Measurements from ENCODE around the gene PARN.

The PARN gene

DNA sequence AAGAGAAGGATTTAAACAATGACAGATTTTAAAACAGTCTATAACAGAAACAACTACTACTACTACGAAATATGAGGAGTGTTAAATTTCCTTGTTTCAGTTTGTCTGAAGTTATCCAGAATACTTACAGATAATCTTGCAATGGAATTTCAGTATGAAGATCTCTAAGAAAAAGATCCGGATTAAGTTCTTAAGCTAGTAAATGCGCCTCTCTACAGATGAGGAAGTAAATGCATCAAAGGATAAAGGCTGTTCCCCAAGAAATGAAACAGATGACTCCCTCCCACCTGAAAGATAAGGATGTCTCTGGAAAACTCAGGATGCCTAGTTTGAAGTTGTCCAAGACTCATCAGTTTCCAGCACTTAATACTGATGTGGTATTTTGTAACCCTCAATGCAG lies 105.1 kb downstream of the PARN start:
- no peak for DNase-seq

DNA sequence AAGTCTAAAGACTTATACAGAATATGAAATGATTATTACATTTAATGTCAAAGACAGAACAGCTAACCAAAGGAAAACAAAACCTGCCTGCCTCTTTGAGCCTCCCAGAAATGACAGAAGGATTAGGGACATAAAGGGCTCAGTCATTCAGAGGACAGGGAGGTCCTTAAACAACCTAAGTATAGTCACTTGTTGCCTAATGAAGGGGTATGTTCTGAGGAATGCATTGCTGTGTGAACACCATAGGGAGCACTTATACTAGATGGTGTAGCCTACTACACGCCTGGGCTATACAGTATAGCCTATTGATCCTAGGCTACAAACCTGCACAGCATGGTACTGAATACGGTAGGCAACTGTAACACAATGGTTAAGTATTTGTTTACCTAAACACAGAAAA lies 106.4 kb downstream of the PARN start:
- no peak for DNase-seq

DNA sequence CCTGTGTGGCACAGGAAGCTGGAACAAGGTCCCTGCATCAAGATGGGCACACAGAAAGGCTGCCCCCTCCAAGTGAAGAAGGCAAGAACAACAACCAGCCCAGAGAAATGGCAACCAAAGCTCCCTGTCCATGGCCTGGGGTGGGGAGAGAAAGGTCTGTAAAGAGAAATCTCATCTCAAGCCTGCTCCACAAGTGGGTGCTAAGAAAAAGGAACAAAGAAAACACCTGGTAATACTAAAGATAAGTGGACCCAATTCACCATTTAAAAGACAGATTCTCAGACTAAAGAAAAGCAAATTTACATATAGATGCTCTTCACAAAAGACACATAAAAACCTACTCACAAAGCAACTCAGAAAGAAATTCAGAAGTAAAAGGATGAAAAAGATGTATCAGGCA lies 107.4 kb downstream of the PARN start:
- DNase-seq = no peak

DNA sequence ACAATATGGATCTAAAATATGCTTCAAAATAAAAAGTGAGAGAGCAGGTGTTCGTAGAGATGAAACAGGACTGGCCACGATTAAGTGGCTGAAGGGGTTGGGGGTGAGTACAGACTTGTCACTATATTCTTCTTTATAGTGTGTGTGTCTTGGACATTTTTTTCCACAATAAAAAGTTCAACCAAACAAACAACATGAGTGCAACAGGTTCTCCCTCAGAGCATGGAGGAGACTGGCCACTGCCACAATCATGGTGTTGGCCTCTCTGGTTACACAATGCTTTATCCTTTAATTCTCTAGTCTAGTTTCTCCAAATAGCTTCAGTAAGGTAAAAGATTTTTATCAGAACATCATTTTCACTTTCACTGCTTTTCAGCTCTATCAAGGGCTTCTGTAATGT lies 109.3 kb downstream of the PARN start:
- DNase-seq = no peak

DNA sequence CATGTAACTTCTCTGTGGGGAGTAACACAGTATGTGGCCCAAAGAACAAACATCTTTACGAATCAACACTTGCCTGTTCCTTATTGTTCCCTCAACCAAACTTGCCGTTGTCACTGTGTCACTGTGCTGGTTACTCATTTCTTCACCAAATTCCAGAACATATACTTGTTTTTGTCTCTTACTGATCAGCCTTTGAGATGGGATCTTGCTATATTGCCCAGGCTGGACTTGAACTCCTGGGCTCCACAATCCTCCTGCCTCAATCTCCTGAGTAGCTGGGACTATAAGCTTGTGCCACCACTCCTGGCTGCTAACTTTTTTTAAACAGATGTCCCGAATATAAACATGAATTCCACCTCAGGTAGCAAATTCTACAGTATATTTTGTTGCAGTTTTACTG lies 115.1 kb downstream of the PARN start:
- DNase-seq = no peak

DNA sequence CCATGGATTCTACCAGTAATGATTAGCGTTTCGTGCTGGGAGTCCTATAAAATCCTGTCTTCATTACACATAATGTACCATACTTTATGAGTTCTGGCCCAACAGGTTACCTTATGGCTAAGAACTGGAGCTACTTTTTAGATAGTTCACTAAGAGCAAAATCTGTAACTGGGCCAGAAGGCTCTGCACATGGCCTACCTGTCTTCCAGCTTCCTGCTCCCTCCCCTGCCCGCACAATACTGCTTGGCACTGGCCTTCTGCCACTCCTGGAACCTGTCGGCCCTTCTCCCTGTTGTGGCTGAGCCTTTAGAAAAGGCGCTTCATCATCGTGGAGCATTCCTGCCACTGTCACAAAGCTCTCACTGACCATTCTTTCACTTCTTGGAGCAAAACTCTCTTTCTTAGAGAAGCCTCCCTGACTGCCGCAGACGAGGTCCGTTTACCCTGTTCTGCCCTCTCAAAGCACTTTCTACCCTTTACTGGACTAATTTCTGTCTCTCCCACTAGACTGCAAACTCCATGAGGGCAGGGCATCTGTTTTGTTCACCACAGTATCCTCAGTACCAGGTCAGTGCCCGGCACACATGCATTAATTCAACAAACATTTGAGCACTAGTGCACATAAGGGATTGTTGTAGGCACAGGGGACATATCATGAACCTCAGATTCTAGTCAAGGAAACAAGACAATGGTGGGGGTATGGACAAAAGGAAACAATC lies 116.5 kb downstream of the PARN start:
- no peak for DNase-seq

DNA sequence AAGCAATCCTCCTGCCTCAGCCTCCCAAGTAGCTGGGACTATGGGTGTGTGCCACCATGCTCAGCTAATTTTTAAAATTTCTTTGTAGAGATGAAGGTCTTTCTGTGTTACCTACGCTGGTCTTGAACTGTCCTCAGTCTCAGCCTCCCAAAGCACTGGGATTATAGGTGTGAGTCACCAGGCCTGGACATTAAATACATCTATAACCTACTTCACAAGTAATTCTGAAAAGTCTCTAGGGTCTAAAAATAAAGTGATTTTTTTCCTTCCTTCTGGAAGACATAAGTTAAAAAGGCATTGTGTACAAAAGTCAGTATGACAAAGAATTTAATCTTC lies 118.3 kb downstream of the PARN start:
- no peak for DNase-seq

DNA sequence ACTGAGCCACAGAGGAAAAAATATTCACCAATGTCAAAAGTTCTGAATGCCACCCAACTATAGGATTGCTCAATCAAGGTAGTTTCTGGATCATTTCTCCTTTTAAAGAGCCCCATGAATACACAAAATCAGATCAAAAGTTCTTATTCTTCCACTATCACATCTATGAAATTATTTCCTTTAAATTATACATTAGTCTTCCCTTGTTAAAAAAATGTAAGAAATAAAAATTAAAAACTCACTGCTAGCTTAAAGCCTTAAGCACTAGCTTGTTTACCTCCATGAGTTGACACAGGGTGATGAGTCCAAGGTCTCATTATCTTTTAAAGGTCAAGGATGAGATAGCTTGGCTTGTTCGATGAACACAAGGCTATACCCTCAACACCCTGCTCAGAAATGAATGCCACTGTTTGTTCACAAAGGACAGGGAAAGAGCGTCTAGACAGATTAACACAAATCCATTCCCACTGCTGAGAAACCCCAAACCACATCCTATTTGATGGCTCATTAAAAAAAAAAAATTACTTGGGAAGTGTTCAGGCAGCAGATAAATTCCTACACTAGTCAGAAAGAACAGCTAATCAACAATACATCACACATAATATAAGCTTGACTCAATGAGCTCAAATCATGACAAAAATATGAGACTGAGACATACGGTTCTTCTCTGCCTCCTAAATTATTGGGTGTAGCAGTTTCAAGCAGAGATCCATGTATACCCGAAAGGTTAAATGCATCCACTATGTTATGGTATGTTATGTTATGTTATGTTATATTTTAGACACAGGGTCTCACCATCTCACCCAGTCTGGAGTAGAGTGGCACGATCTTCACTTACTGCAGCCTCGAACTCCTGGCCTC lies 118.9 kb downstream of the PARN start:
- DNase-seq = no peak

DNA sequence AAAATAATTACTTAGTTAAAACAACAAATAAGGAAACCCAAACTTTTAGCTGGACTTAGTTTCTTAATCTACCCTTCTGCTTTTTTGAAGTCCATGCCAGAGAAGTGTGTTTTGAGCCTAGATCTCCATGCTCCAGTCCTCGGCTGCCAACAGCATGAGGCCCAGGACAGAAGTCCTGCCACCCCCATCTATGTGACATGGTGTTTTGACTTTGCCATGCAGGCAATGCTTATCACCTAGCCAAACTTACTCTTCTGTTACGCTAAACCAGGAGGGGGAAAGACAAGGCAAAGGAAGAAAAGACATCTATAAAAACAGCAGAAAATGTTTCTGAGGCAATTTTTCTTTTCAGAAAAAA lies 119.5 kb downstream of the PARN start:
- no peak for DNase-seq

DNA sequence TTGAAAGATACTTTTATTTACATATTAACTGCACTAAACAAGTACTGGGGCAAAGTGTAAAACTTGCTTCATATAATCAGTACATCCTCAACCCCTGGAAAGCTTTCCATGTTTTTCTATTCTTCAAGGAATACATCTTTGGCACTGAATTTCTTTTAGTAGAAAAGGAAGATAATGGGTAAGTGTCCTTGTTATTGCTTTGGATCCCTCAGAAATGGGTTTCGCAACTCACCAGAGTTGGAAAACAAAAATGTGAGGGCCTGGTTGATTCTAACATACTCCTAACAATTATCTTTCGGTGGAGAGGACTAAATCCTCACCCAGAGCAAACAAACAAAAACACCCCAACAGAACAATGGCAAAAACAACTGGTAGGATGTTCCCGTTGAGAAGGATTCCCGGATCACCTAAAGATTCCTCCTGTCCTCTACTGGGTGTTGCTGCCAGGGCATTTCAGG lies 120.4 kb downstream of the PARN start:
- no peak for DNase-seq

DNA sequence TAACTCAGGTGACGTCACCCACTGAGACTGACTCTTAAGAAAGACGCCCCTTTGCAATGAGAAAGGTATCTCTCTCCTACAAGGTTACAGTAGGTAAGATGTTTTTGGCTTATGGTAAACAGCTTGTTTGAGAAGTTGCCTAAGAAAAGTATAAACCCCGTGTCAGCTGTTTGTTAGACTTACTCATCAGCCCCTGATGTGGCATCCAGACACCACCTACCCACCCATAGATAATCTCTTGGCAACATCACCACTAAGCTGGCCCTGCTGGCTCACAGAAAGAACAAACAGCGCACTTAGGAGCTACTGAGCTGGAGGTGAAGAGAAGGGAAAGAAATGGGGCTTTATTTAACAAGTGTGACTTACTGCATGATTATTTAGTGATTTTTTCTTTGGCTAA lies 121.0 kb downstream of the PARN start:
- no peak for DNase-seq

DNA sequence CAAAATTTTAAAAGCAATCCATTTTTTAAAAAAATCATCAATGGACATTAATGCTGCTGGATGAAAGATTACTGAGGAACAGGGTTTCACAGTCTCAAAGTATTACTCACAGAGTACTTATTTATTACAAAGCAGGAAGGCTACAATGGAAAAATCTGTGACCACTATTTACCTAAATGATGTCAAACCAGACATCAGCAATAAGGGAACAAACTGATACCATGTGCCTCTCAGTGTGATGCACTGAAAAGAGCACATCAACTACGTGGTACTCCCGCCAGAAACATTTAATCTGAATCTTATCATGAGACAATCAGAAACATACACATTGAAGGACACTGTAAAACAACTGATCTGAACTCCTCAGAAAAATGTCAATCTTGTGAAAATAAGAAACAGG lies 124.2 kb downstream of the PARN start:
- DNase-seq = no peak

DNA sequence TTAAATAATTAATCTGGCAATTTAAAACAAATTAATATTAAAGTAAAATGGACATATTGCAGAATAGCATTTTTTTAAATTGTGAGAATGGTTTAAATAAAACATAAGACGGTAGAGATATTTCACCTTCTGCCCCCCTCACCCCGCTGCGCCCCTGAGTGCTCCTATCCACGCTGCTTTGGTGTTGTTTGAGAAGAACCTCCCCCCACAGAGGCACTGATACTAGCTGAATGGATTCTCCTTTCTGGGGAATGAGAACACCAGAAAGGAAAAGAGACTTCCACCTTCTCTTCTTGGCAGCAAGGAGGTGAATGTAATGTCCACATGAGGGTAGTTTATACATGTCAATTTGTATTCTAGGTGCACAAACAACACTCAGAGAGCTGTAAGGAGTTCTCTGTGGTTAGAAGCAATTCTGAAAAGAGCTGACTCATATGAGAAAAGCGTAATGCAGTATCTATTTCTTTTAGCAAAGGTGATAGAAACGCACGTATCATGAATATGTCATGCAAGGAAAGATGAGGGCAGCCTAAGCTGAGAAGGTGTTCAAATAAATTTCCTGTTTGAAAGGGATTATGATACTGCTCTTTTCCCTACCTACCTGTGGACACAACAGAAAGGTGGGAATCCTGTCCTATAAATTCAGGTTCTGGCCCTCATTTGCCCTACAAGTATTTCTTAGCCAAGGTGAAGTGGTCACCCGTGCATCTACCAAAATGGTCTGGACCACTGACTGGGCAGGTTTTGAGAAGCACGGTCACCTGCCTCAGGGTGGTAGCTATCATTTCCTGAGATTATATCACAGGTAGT lies 126.9 kb downstream of the PARN start:
- DNase-seq = no peak

DNA sequence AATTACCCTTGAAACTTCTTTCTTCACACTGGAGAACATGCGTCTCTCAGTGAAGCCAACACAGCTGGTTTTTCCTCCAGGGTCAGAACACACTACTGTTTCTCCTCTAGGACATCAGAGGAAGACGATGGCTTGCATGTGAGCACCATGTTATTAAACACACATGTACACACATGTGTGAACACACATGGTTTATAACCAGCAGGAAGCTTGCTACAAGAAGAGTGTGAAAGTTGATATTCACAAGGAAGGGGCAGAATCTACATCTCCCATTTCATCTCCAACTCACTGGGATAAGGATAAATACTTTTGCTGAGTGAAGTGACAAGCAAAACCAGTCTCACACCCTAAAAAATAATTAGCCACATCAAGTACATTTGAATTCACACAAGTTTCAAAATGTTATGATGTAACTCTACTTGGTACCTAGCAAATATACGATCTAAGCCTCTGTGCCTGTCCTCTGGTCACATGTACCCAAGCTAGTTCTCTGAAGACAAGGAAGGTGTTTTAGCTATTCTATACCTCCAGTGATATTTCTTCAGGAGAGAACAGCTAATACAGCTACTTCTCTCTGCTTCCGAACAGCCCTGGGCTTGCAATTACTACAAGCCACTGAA lies 127.7 kb downstream of the PARN start:
- no peak for DNase-seq

DNA sequence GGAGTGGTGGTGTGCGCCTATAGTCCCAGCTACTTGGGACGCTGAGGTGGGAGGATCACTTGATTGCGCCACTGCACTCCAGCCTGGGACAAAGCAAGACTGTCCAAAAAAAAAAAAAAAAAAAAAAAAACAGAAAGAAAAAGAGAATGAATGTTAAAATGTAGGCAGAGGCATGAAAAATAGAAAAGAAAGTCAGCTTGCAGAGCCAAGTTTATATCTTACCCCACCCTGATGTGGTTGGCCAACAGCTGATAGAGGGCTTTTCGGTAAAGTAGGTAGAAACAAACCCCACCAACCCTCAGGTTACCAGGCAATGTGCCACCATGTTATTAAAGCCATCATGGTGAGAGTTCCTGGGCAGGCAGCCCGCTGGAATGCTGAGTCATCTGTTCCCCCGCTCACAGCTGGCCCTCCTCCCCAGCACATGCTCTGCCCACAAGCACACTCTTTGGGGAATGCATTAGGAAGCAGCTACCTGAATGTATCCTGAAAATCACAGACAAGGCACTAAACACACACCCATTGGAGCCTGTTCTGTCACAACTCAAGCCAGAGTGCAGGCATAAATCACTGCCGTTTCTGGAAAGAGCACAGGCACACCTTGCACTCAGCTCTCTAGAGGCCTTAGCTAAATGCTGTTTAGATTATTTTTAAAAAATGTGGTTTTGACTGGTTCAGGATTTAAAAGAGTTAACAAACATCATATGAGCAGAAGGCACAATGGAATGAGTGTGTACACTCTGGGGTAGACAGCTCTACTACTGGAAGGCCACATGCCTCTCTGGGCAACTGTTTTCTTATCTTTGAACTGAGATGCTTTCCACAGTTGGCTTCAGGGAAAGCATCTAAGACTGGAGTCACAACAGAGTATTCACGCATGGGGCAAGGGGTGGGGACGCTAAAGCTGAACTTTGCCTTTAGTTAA lies 128.5 kb downstream of the PARN start:
- DNase-seq = no peak

DNA sequence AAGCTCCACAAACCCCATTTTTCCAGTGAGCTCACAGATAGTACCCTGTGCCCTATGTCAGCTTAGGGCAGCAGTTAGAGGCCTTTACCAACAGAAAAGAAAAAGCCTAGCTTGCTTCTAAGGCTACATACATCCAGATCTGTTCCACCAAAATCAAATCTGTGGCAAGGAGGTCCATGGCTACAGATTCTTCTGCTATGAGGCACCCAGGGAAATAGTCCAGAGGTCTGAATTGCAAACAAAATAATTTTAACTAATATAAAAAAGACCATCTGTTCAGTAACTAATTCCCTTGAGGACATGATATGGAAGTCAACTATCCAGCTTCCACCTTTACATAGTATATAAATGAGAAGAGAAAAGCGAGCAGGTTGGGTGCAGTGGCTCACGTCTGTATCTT lies 129.3 kb downstream of the PARN start:
- DNase-seq = no peak

DNA sequence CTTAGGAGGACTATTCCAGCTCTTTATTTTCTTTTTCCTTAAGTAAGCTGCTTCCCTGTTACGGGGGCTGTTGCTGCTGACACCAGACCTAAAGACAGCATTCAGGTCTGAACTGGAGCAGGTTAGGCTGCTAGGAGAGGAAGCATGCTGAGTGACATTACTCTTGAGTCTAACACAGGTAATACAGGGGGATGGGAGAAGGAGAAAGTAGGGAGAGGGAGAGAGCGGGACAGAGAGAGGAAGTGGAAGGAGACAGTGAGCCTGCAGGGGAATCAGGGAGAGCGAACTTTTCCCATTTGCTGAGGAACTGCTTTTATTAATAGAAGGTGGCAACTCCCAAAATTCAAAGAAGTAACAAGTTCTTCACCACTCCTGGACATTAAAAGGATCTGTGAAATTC lies 130.9 kb downstream of the PARN start:
- no peak for DNase-seq

DNA sequence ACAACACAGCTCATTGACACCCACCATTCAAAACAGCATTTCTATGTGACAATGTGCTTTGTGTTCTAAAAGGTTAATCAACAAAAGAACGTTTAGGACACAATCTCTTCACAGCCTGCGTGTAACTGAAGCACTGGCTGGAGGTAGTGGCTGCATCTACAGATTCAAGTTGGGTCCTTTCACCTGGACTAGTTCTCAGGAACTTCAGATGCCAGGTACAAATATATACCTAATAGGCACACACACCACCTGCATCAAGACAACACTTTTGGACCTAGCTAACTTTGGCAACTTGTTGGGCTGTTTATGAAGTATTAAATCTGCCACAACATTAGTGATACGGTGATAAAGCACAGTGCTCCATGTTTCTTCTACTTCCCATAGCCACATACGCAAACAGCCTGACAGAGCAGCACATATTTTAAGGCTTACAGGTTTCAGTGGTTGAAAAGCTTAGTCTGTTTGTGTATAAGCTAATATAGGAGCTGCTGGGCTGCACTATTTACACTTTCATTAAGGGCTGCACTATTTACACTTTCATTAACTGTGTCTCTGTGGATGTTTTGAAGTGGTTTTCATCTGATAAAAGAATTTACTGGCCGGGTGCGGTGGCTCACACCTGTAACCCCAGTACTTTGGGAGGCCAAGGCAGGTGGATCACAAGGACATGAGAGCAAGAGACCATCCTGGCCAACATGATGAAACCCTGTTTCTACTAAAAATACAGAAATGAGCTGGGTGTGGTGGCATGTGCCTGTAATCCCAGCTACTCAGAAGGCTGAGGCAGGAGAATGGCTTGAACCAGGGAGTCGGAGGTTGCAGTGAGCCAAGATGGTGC lies 132.6 kb downstream of the PARN start:
- DNase-seq = no peak

DNA sequence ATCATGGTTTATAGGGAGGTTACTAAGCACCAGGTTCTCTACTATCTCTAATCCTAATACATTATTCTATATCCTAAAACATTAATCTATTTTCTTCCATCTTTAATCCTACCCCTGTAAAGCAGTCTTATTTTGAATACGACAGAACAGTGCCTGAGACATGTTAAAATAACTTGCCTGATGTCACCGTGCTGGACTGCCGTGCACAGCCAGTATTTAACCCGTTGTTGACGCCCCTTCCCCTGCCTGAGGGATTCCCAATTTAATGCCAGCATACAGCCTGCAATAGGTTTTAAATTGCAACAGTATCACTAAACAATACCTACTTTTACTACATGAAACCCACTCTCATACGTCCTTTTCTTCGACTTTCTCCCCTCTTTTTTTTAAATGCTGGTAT lies 133.3 kb downstream of the PARN start:
- no peak for DNase-seq

DNA sequence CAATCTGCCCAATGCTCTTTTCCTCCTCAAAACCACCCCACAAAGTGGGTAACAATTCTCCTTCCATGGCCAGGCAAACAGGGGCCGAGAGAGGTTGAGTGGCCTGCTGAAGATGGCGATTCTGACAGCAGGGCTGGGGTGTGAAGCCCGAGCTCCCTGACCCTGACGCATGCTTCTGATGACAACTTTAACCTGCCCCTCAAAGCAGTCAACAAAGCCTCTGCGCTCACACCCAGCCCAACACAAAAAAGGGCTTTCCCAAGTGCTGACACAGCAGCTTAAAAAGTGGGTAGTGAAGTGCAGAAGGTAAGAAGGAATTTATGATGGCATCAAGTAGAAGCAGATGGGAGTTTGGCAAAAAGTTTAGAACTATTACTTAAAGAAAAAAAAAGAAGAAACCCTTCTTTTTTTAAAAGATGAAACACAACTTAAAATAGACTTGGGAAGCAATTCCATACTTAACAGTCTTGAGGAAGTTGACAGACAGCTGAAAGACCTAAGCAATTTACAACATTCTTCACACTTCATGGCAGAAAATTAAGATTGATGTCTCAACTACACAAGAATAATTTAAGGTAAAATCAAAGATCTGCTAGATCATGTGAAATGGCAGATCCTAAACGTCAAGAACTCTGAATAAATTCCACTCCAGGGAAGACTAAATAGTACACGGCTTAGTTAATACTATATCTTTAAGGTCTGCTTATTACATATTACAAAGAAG lies 133.9 kb downstream of the PARN start:
- DNase-seq = no peak
